HepG2 (cell line): ENCODE measurements around the gene CMIP. TPM values are rescaled to one million over a fixed set of nuclear protein-coding genes. Genes with fewer than 3 reads are reported as not detected.
A peak's percentile ranks its signal among the peaks of the same experiment; 100 is the strongest.

Experiments used
- FOXA3 ChIP-seq: IDR thresholded peaks from 2 replicates; pipeline ENCODE4 v1.6.1; 2016; ENCODE audit warnings: missing genetic modification reagents, missing compliant biosample characterization
- HCFC1 ChIP-seq: fragments of 150-350 bp; IDR thresholded peaks from 2 replicates; pipeline ENCODE4 v1.6.1; 2014; ENCODE audit warnings: low read depth, low read length
- IRX3 ChIP-seq: sonication (generic); formaldehyde crosslinking; IDR thresholded peaks from 2 replicates; pipeline ENCODE4 v1.8.1; 2023; ENCODE audit warnings: mild to moderate bottlenecking, low read depth, missing genetic modification reagents, borderline replicate concordance
- PAF1 ChIP-seq: IDR thresholded peaks from 2 replicates; pipeline ENCODE4 v1.6.1; 2016; ENCODE audit warnings: missing genetic modification reagents, missing compliant biosample characterization
- SIX4 ChIP-seq: sonication (generic); formaldehyde crosslinking; IDR thresholded peaks from 2 replicates; pipeline ENCODE4 v1.4.0; 2020; ENCODE audit warnings: missing genetic modification reagents
- SKI ChIP-seq: fragments of 450-650 bp; IDR thresholded peaks from one replicate; pipeline ENCODE4 v1.6.1; 2018; ENCODE audit warnings: mild to moderate bottlenecking; ENCODE audit not compliant: partially characterized antibody
- SRSF4 ChIP-seq: fragments of 200-400 bp; formaldehyde crosslinking; IDR thresholded peaks from one replicate; pipeline ENCODE4 v1.6.1; 2018; ENCODE audit warnings: mild to moderate bottlenecking, low read depth, low read length, moderate library complexity; ENCODE audit not compliant: poor library complexity, severe bottlenecking
- ZBTB7B ChIP-seq: sonication (generic); formaldehyde crosslinking; IDR thresholded peaks from 2 replicates; pipeline ENCODE4 v1.4.0; 2020; ENCODE audit warnings: missing genetic modification reagents
- ZNF138 ChIP-seq: sonication (generic); formaldehyde crosslinking; IDR thresholded peaks from 2 replicates; pipeline ENCODE4 v1.5.0; 2020; ENCODE audit warnings: mild to moderate bottlenecking, low read depth, missing genetic modification reagents
- ZNF224 ChIP-seq: sonication (generic); formaldehyde crosslinking; IDR thresholded peaks from 2 replicates; pipeline ENCODE4 v1.5.0; 2020; ENCODE audit warnings: mild to moderate bottlenecking, missing genetic modification reagents
- ZNF274 ChIP-seq: sonication (generic); formaldehyde crosslinking; IDR thresholded peaks from 2 replicates; pipeline ENCODE4 v1.5.1; 2020; ENCODE audit warnings: mild to moderate bottlenecking, missing genetic modification reagents
- ZNF317 ChIP-seq: sonication (generic); formaldehyde crosslinking; IDR thresholded peaks from 2 replicates; pipeline ENCODE4 v1.5.0; 2020; ENCODE audit warnings: mild to moderate bottlenecking, missing genetic modification reagents
- polyA plus RNA-seq, 8 experiments: library from polyadenylated mRNA; depleted of rRNA in 3 of 8; stranded (reverse) in 7 of 8; unstranded in 1 of 8; fragments of >200 nt; fragmentation: Illumina TruSeq in 4 of 8; extraction: Trizol in 4 of 8; gene quantifications; 2 replicates each; pipeline versions ENCODE4 v1.2.1 to v1.2.3, GENCODE V29; 2011 to 2016; ENCODE audit warnings: low read depth in 4 of 8, missing spikeins in 1 of 8, mixed read lengths in 1 of 8; ENCODE audit not compliant: insufficient read depth in 1 of 8
- total RNA-seq, 5 experiments: library from RNA; depleted of rRNA; stranded (reverse); fragments of >200 nt; fragmentation: Illumina TruSeq; extraction: Trizol; gene quantifications; 2 replicates each; pipeline ENCODE4 v1.2.3, GENCODE V29; 2016; ENCODE audit warnings: low read depth in 1 of 5
- TF ChIP-seq, protein P1 (sequence below): sonication (generic); formaldehyde crosslinking; IDR thresholded peaks from 2 replicates; pipeline ENCODE4 v1.9.0; 2021; ENCODE audit warnings: mild to moderate bottlenecking, missing genetic modification reagents
- TF ChIP-seq, protein P2 (sequence below): fragments of 450-650 bp; IDR thresholded peaks from 2 replicates; pipeline ENCODE4 v1.6.1; 2016
- TF ChIP-seq, protein P3 (sequence below): sonication (generic); formaldehyde crosslinking; IDR thresholded peaks from 2 replicates; pipeline ENCODE4 v1.4.0; 2020; ENCODE audit warnings: mild to moderate bottlenecking, missing genetic modification reagents
- TF ChIP-seq, protein P4 (sequence below): sonication (generic); formaldehyde crosslinking; IDR thresholded peaks from 2 replicates; pipeline ENCODE4 v1.5.0; 2020; ENCODE audit warnings: missing genetic modification reagents, mild to moderate bottlenecking, borderline replicate concordance

CMIP gene
- total and polyA plus RNA-seq, 2 of the 13 experiments (the other 11 are each of a cell fraction or from before 2014, with no cell fraction given): 10.9 to 18.1 TPM

DNA sequence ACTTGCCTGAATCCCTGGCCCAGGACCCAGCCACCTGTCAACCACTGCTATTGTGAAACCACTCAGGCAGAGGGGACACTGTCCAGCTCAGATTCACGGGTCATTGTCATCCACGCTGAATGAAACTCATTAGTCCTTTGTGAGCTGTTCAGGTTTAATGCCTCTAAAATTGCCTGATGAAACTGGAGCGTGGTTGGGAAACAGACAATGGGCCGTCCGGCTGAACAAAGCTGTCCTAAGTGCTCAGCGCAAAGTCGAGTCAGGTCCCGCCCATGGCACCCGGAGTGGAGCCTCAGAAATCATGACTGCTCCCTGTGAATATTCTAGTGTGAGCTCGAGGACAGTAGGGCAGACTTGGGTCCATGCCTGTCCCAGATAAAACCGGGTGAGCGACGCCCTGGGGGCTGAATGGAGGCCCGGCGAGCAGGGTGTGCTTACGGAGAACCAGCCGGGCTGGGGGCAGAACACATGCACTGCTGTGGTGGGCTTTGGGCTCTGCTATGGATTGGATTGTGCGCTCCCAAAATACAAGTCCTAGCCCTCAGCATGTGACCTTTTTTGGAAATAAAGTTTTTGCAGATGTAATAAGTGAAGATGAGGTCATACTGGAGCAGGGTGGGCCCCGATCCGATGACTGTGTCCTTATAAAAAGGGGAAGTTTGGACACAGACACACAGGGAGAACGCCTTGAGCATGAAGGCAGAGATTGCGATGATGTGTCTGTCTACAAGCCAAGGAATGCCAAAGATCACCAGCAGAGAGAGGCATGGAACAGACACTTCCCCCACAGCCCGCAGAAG is 12.9 kb upstream of the CMIP start (continued):
- TF ChIP-seq, protein P1, sequence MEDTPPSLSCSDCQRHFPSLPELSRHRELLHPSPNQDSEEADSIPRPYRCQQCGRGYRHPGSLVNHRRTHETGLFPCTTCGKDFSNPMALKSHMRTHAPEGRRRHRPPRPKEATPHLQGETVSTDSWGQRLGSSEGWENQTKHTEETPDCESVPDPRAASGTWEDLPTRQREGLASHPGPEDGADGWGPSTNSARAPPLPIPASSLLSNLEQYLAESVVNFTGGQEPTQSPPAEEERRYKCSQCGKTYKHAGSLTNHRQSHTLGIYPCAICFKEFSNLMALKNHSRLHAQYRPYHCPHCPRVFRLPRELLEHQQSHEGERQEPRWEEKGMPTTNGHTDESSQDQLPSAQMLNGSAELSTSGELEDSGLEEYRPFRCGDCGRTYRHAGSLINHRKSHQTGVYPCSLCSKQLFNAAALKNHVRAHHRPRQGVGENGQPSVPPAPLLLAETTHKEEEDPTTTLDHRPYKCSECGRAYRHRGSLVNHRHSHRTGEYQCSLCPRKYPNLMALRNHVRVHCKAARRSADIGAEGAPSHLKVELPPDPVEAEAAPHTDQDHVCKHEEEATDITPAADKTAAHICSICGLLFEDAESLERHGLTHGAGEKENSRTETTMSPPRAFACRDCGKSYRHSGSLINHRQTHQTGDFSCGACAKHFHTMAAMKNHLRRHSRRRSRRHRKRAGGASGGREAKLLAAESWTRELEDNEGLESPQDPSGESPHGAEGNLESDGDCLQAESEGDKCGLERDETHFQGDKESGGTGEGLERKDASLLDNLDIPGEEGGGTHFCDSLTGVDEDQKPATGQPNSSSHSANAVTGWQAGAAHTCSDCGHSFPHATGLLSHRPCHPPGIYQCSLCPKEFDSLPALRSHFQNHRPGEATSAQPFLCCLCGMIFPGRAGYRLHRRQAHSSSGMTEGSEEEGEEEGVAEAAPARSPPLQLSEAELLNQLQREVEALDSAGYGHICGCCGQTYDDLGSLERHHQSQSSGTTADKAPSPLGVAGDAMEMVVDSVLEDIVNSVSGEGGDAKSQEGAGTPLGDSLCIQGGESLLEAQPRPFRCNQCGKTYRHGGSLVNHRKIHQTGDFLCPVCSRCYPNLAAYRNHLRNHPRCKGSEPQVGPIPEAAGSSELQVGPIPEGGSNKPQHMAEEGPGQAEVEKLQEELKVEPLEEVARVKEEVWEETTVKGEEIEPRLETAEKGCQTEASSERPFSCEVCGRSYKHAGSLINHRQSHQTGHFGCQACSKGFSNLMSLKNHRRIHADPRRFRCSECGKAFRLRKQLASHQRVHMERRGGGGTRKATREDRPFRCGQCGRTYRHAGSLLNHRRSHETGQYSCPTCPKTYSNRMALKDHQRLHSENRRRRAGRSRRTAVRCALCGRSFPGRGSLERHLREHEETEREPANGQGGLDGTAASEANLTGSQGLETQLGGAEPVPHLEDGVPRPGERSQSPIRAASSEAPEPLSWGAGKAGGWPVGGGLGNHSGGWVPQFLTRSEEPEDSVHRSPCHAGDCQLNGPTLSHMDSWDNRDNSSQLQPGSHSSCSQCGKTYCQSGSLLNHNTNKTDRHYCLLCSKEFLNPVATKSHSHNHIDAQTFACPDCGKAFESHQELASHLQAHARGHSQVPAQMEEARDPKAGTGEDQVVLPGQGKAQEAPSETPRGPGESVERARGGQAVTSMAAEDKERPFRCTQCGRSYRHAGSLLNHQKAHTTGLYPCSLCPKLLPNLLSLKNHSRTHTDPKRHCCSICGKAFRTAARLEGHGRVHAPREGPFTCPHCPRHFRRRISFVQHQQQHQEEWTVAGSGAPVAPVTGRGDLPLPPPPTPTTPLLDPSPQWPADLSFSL (CRISPR knock-in tag): no peak
- TF ChIP-seq FOXA3: no peak
- TF ChIP-seq ZBTB7B (CRISPR knock-in tag): peak; percentile 50; the same call in 1 of the 2 replicates
- TF ChIP-seq ZNF274 (CRISPR knock-in tag): peak; percentile 60; the same call in 1 of the 2 replicates
- TF ChIP-seq, protein P2, sequence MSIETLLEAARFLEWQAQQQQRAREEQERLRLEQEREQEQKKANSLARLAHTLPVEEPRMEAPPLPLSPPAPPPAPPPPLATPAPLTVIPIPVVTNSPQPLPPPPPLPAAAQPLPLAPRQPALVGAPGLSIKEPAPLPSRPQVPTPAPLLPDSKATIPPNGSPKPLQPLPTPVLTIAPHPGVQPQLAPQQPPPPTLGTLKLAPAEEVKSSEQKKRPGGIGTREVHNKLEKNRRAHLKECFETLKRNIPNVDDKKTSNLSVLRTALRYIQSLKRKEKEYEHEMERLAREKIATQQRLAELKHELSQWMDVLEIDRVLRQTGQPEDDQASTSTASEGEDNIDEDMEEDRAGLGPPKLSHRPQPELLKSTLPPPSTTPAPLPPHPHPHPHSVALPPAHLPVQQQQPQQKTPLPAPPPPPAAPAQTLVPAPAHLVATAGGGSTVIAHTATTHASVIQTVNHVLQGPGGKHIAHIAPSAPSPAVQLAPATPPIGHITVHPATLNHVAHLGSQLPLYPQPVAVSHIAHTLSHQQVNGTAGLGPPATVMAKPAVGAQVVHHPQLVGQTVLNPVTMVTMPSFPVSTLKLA: no peak
- TF ChIP-seq, protein P3, sequence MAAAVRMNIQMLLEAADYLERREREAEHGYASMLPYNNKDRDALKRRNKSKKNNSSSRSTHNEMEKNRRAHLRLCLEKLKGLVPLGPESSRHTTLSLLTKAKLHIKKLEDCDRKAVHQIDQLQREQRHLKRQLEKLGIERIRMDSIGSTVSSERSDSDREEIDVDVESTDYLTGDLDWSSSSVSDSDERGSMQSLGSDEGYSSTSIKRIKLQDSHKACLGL (CRISPR knock-in tag): peak; percentile 66
- TF ChIP-seq IRX3: no peak
- 0 out of 2 replicates have a peak, but pooled peaks have one; percentile 60 for TF ChIP-seq ZNF317
- no peak for TF ChIP-seq SIX4
- TF ChIP-seq SKI: peak; percentile 10
- no peak for TF ChIP-seq HCFC1
- TF ChIP-seq ZNF138 (CRISPR knock-in tag): no peak
- TF ChIP-seq ZNF224 (CRISPR knock-in tag): 0 out of 2 replicates have a peak, but pooled peaks have one; percentile 76
- TF ChIP-seq, protein P4, sequence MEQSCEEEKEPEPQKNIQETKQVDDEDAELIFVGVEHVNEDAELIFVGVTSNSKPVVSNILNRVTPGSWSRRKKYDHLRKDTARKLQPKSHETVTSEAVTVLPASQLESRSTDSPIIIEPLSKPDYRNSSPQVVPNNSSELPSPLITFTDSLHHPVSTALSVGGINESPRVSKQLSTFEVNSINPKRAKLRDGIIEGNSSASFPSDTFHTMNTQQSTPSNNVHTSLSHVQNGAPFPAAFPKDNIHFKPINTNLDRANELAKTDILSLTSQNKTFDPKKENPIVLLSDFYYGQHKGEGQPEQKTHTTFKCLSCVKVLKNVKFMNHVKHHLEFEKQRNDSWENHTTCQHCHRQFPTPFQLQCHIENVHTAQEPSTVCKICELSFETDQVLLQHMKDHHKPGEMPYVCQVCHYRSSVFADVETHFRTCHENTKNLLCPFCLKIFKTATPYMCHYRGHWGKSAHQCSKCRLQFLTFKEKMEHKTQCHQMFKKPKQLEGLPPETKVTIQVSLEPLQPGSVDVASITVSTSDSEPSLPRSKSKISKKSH (CRISPR knock-in tag): no peak
- no peak for TF ChIP-seq SRSF4
- no peak for TF ChIP-seq PAF1
